Measurements from ENCODE around the gene TEX10.

- no peak for TF ChIP-seq CTCF (tag by site-specific recombination; IDR thresholded peaks at IDR 0.05)
- TF ChIP-seq ZNF155 (tag by site-specific recombination; IDR thresholded peaks at IDR 0.05): no peak
- TF ChIP-seq REST (tag by site-specific recombination; IDR thresholded peaks at IDR 0.05): no peak
- TF ChIP-seq, protein P1, sequence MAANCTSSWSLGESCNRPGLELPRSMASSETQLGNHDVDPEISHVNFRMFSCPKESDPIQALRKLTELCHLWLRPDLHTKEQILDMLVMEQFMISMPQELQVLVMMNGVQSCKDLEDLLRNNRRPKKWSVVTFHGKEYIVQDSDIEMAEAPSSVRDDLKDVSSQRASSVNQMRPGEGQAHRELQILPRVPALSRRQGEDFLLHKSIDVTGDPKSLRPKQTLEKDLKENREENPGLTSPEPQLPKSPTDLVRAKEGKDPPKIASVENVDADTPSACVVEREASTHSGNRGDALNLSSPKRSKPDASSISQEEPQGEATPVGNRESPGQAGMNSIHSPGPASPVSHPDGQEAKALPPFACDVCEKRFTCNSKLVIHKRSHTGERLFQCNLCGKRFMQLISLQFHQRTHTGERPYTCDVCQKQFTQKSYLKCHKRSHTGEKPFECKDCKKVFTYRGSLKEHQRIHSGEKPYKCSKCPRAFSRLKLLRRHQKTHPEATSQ (tag by site-specific recombination; IDR thresholded peaks at IDR 0.05): no peak
- no peak for TF ChIP-seq ZBTB11 (tag by site-specific recombination; conservative IDR thresholded peaks at IDR 0.05; ENCODE audit: low read depth)
These were observed 83.1 kb downstream of the TEX10 start for GRCh38 chr9:100269656-100270055.
